Skeletal muscle tissue (tissue), 4 donors: ENCODE results near the gene PPP1R14D. TPM values are rescaled to one million over a fixed set of nuclear protein-coding genes. Genes with fewer than 3 reads are reported as not detected.

Experiments
- H3K27ac ChIP-seq: one replicate; pipeline ENCODE4 v1.7.0; 2013; ENCODE audit warnings: mild to moderate bottlenecking, low read depth, low read length, inconsistent platforms
- H3K27me3 ChIP-seq, 3 donors: one replicate each; pipeline ENCODE4 v1.7.0; 2013; ENCODE audit warnings: low read length in 3 of 3; ENCODE audit not compliant: control insufficient read depth in 3 of 3, insufficient read depth in 3 of 3
- H3K36me3 ChIP-seq, 3 donors: one replicate each; pipeline ENCODE4 v1.7.0; 2013; ENCODE audit warnings: low read length in 3 of 3; ENCODE audit not compliant: control insufficient read depth in 3 of 3, insufficient read depth in 3 of 3
- H3K4me1 ChIP-seq, 3 donors: one replicate each; pipeline ENCODE4 v1.7.0; 2013; ENCODE audit warnings: low read length in 3 of 3, mild to moderate bottlenecking in 3 of 3; ENCODE audit not compliant: control insufficient read depth in 3 of 3, insufficient read depth in 3 of 3
- H3K4me3 ChIP-seq, 3 donors: one replicate each; pipeline ENCODE4 v1.7.0; 2013; ENCODE audit warnings: low read length in 3 of 3
- H3K9ac ChIP-seq, 3 donors: one replicate each; pipeline ENCODE4 v1.7.0; 2013; ENCODE audit warnings: low read length in 3 of 3, mild to moderate bottlenecking in 3 of 3, moderate library complexity in 2 of 3, low read depth in 1 of 3
- H3K9me3 ChIP-seq, 3 donors: one replicate each; pipeline ENCODE4 v1.7.0; 2013; ENCODE audit warnings: low read length in 3 of 3; ENCODE audit not compliant: control insufficient read depth in 3 of 3
- total RNA-seq: library from RNA; depleted of rRNA; stranded (reverse); fragments of >200 nt; gene quantifications from one replicate; pipeline ENCODE4 v1.2.3, GENCODE V29; 2014
- donor health status: Osteomylitis.

PPP1R14D gene
- total RNA-seq, 1 donor from 2014 or later, result not detected

- H3K9me3 ChIP-seq, result no peaks in the 10 kb centered on the region
- H3K9ac ChIP-seq, result no peak overlapping the region
- no peak overlapping the region for H3K4me3 ChIP-seq
- H3K4me1 ChIP-seq, result peaks cover 7 to 17% (median 12%) of the 10 kb centered on the region in 3 donors
- H3K36me3 ChIP-seq, result peaks cover 59 to 64% (median 61%) of the 10 kb centered on the region in 3 donors
- H3K27ac ChIP-seq, result no peak overlapping the region
- H3K27me3 ChIP-seq, result no peaks in the 10 kb centered on the region
These were observed 54.6 kb downstream of the PPP1R14D start for GRCh38 chr15:40773902-40774301.

- Histone ChIP-seq H3K9me3 (no peaks in the 10 kb centered on the region), H3K27ac (no peak overlapping the region), H3K4me1 (peaks cover 7 to 21% (median 13%) of the 10 kb centered on the region in 3 donors), H3K9ac (no peak overlapping the region), H3K4me3 (no peak overlapping the region), H3K27me3 (no peaks in the 10 kb centered on the region), H3K36me3 (peaks cover 57 to 60% (median 59%) of the 10 kb centered on the region in 3 donors)
These were observed 55.0 kb downstream of the PPP1R14D start for GRCh38 chr15:40773496-40773895.

- no peak overlapping the region for H3K27ac ChIP-seq
- no peaks in the 10 kb centered on the region for H3K9me3 ChIP-seq
- no peak overlapping the region for H3K9ac ChIP-seq
- peaks cover 50 to 68% (median 59%) of the 10 kb centered on the region in 3 donors for H3K36me3 ChIP-seq
- H3K4me1 ChIP-seq, result peaks cover 6 to 21% (median 13%) of the 10 kb centered on the region in 3 donors
- H3K4me3 ChIP-seq, result no peak overlapping the region
- no peaks in the 10 kb centered on the region for H3K27me3 ChIP-seq
These were observed 56.5 kb downstream of the PPP1R14D start for GRCh38 chr15:40772014-40772413.

GRCh38 chr15:40771242-40771641 lies 57.3 kb downstream of the PPP1R14D start:
- no peaks in the 10 kb centered on the region for H3K9me3 ChIP-seq
- H3K36me3 ChIP-seq, result peaks cover 48 to 62% (median 51%) of the 10 kb centered on the region in 3 donors
- no peaks in the 10 kb centered on the region for H3K27me3 ChIP-seq
- no peak overlapping the region for H3K9ac ChIP-seq
- peaks cover 2 to 17% (median 6%) of the 10 kb centered on the region in 3 donors for H3K4me1 ChIP-seq
- H3K4me3 ChIP-seq, result no peak overlapping the region
- H3K27ac ChIP-seq, result no peak overlapping the region

- Histone ChIP-seq H3K27me3 (no peaks in the 10 kb centered on the region), H3K4me3 (no peak overlapping the region), H3K9me3 (no peaks in the 10 kb centered on the region), H3K4me1 (peaks cover 4 to 23% (median 8%) of the 10 kb centered on the region in 3 donors), H3K36me3 (peaks cover 39 to 52% (median 41%) of the 10 kb centered on the region in 3 donors), H3K9ac (no peak overlapping the region), H3K27ac (no peak overlapping the region)
These were observed 58.3 kb downstream of the PPP1R14D start for GRCh38 chr15:40770147-40770721.

- H3K27ac ChIP-seq, result no peak within 1 kb of the TSS
- peaks cover 32 to 45% (median 34%) of the 10 kb centered on the region in 3 donors for H3K36me3 ChIP-seq
- no peak within 1 kb of the TSS for H3K4me3 ChIP-seq
- H3K9ac ChIP-seq, result peak within 1 kb of the TSS in 2 of 3 donors; percentile 16 to 20
- H3K9me3 ChIP-seq, result no peaks in the 10 kb centered on the region
- H3K4me1 ChIP-seq, result peaks cover 10 to 28% (median 13%) of the 10 kb centered on the region in 3 donors
- no peaks in the 10 kb centered on the region for H3K27me3 ChIP-seq
These were observed 59.0 kb downstream of the PPP1R14D start, which contains the start of gene C15orf62 for GRCh38 chr15:40769274-40770146. C15orf62 (plus strand) TSS chr15:40769980; CDS start chr15:40770496, 516 bp downstream.

- H3K4me1 ChIP-seq, result peaks cover 16 to 36% (median 22%) of the 10 kb centered on the region in 3 donors
- H3K36me3 ChIP-seq, result peaks cover 24 to 37% (median 26%) of the 10 kb centered on the region in 3 donors
- H3K9me3 ChIP-seq, result no peaks in the 10 kb centered on the region
- H3K9ac ChIP-seq, result peak overlapping the region in 1 of 3 donors; percentile 16
- H3K4me3 ChIP-seq, result no peak overlapping the region
- H3K27me3 ChIP-seq, result no peaks in the 10 kb centered on the region
- H3K27ac ChIP-seq, result no peak overlapping the region
These were observed 59.8 kb downstream of the PPP1R14D start for GRCh38 chr15:40768521-40769273.

GRCh38 chr15:40767838-40768500 lies 60.5 kb downstream of the PPP1R14D start:
- H3K9me3 ChIP-seq, result no peaks in the 10 kb centered on the region
- H3K9ac ChIP-seq, result no peak overlapping the region
- H3K4me3 ChIP-seq, result no peak overlapping the region
- no peaks in the 10 kb centered on the region for H3K27me3 ChIP-seq
- H3K4me1 ChIP-seq, result peaks cover 23 to 43% (median 29%) of the 10 kb centered on the region in 3 donors
- H3K36me3 ChIP-seq, result peaks cover 18 to 30% (median 19%) of the 10 kb centered on the region in 3 donors
- no peak overlapping the region for H3K27ac ChIP-seq
